Endothelial cell of umbilical vein (primary cell): ENCODE results near the gene SFMBT2. TPM values are rescaled to one million over a fixed set of nuclear protein-coding genes. Genes with fewer than 3 reads are reported as not detected.

Experiments used
- BruUV-seq: library from RNA; stranded (reverse); fragments of 400-500 nt; replicated peaks from 2 replicates; lab custom pipeline; 2021; lab: Mats Ljungman, UMichigan
- CTCF ChIA-PET: fragments of 300-600, 350-600 bp; sonication (Branson Sonifier 250); formaldehyde crosslinking; loops from one replicate; lab custom pipeline; 2021; ENCODE audit warnings: antibody characterized with exemption, inconsistent platforms; lab: Charles Lee
- POLR2A ChIA-PET: fragments of 300-600, 350-600 bp; sonication (Branson Sonifier 250); formaldehyde crosslinking; loops from one replicate; lab custom pipeline; 2021; ENCODE audit warnings: antibody characterized with exemption, inconsistent platforms; lab: Charles Lee
- DNase-seq: peaks from one replicate; pipeline ENCODE4 v3.0.0-alpha.2; 2011; ENCODE audit warnings: low read depth, low spot score
- FAIRE-seq: peaks from 2 replicates; lab custom pipeline; 2011; peaks lifted over from hg19 to GRCh38; lab: Jason Lieb, UNC
- H2AFZ ChIP-seq: 2 replicates; pipeline ENCODE4 v1.6.0; 2012; ENCODE audit warnings: low read depth, low read length, control low read depth, inconsistent platforms
- H3K27ac ChIP-seq: 2 replicates; pipeline ENCODE4 v1.5.1; 2011; ENCODE audit warnings: low read depth, mild to moderate bottlenecking, control low read depth, low read length, moderate library complexity; ENCODE audit not compliant: insufficient read depth
- H3K27me3 ChIP-seq, 2 experiments: 2 replicates each; pipeline versions ENCODE4 v1.6.0 to v1.6.1; 2011; ENCODE audit warnings: low read length in 2 of 2, mixed read lengths in 1 of 2; ENCODE audit not compliant: control insufficient read depth in 2 of 2, insufficient read depth in 2 of 2
- H3K36me3 ChIP-seq, 2 experiments: 2 replicates in 1 of 2; 3 replicates in 1 of 2; pipeline ENCODE4 v1.5.1; 2011; ENCODE audit warnings: low read length in 2 of 2, mild to moderate bottlenecking in 1 of 2, moderate library complexity in 1 of 2; ENCODE audit not compliant: control insufficient read depth in 2 of 2, insufficient read depth in 2 of 2; ENCODE audit errors: extremely low read depth in 1 of 2
- H3K4me1 ChIP-seq: 3 replicates; pipeline ENCODE4 v1.5.1; 2011; ENCODE audit warnings: mild to moderate bottlenecking, low read length; ENCODE audit not compliant: control insufficient read depth, insufficient read depth; ENCODE audit errors: extremely low read depth
- H3K4me2 ChIP-seq: 2 replicates; pipeline ENCODE4 v1.6.1; 2011; ENCODE audit warnings: low read length, control low read depth, mixed read lengths; ENCODE audit not compliant: insufficient read depth
- H3K4me3 ChIP-seq, 3 experiments: fragments of 200-600 bp in 1 of 3; sonication (generic), shearing (Covaris generic) in 1 of 3; replicated peaks in 1 of 3; 2 replicates each; pipeline ENCODE4 v1.5.1; 2011 to 2016; ENCODE audit warnings: control low read depth in 3 of 3, low read length in 3 of 3, mild to moderate bottlenecking in 2 of 3, inconsistent platforms in 1 of 3, low read depth in 1 of 3, moderate library complexity in 1 of 3; ENCODE audit not compliant: insufficient read depth in 1 of 3
- H3K79me2 ChIP-seq: 2 replicates; pipeline ENCODE4 v1.6.0; 2012; ENCODE audit warnings: low read length, inconsistent platforms; ENCODE audit not compliant: control insufficient read depth, insufficient read depth
- H3K9ac ChIP-seq: replicated peaks from 2 replicates; pipeline ENCODE3; 2011; ENCODE audit warnings: low read length, control low read depth; ENCODE audit not compliant: insufficient read depth; ENCODE audit errors: extremely low read depth
- H3K9me1 ChIP-seq: replicated peaks from 3 replicates; pipeline ENCODE4 v1.6.0; 2011; ENCODE audit warnings: mild to moderate bottlenecking, low read length; ENCODE audit not compliant: control insufficient read depth, insufficient read depth; ENCODE audit errors: extremely low read depth
- H3K9me3 ChIP-seq: replicated peaks from 2 replicates; pipeline ENCODE4 v1.5.1; 2012; ENCODE audit warnings: low read length, inconsistent platforms; ENCODE audit not compliant: control insufficient read depth, insufficient read depth
- H4K20me1 ChIP-seq: replicated peaks from 2 replicates; pipeline ENCODE3; 2011; ENCODE audit warnings: mild to moderate bottlenecking, low read length; ENCODE audit not compliant: control insufficient read depth, insufficient read depth; ENCODE audit errors: extremely low read depth
- EZH2 ChIP-seq: IDR thresholded peaks from 2 replicates; pipeline ENCODE4 v1.6.1; 2012; ENCODE audit warnings: borderline replicate concordance, low read depth, mild to moderate bottlenecking, moderate library complexity, low read length, inconsistent platforms; ENCODE audit not compliant: severe bottlenecking
- FOS ChIP-seq: IDR thresholded peaks from 2 replicates; pipeline ENCODE4 v1.6.1; 2011; ENCODE audit warnings: mild to moderate bottlenecking, low read length, moderate library complexity, borderline replicate concordance; ENCODE audit not compliant: insufficient read depth
- GATA2 ChIP-seq: IDR thresholded peaks from 2 replicates; pipeline ENCODE4 v1.7.0; 2011; ENCODE audit warnings: low read depth, mild to moderate bottlenecking, moderate library complexity, mixed read lengths, low read length; ENCODE audit not compliant: insufficient read length, insufficient read depth
- MAX ChIP-seq: IDR thresholded peaks from 2 replicates; pipeline ENCODE4 v1.6.1; 2011; ENCODE audit not compliant: insufficient read depth, insufficient read length
- MYC ChIP-seq: IDR thresholded peaks from one replicate; pipeline ENCODE4 v1.6.1; 2011; ENCODE audit warnings: mild to moderate bottlenecking, low read depth, low read length
- POLR2A ChIP-seq: IDR thresholded peaks from 2 replicates; pipeline ENCODE4 v1.6.1; 2012; ENCODE audit warnings: low read depth, mild to moderate bottlenecking, control low read depth, low read length
- dilution Hi-C: fragments of 300-500 bp; cut with MboI; formaldehyde crosslinking; loops from one replicate; pipeline ENCODE4 v1.15.0; 2019; ENCODE audit warnings: low sequenced_read_pairs; ENCODE audit not compliant: extremely low pct_ligation_motif_present
- intact Hi-C: fragments of 100-400 bp; cut with micrococcal nuclease; formaldehyde crosslinking; loops from one replicate; pipeline ENCODE4 v1.10.0; 2022
- polyA plus RNA-seq, 4 experiments: library from polyadenylated mRNA; depleted of rRNA in 3 of 4; stranded (reverse) in 3 of 4; unstranded in 1 of 4; fragments of >200 nt; gene quantifications; 2 replicates each; pipeline versions ENCODE4 v1.2.1 to v1.2.3, GENCODE V29; 2011 to 2012; ENCODE audit warnings: missing spikeins in 1 of 4
- total RNA-seq: library from RNA; stranded (reverse); gene quantifications from 2 replicates; pipeline ENCODE4 v1.2.3, GENCODE V29; 2021
- TF ChIP-seq, protein P1 (sequence below), 2 donors: IDR thresholded peaks; 1 replicate in 1 of 2; 2 replicates in 1 of 2; pipeline ENCODE4 v1.5.1; 2011; ENCODE audit warnings: low read length in 2 of 2, mild to moderate bottlenecking in 2 of 2, moderate library complexity in 2 of 2, control low read depth in 1 of 2, inconsistent platforms in 1 of 2, low read depth in 1 of 2; ENCODE audit not compliant: insufficient read depth in 1 of 2; ENCODE audit errors: extremely low read depth in 1 of 2

The SFMBT2 gene
- total and polyA plus RNA-seq, 2 donors (not counting 3 experiments of a cell fraction or from before 2014, with no cell fraction given), result 0.14 to 0.64 TPM

GRCh38 chr10:7272008-7272407, 138.8 kb downstream of the SFMBT2 start:
- no peak for FAIRE-seq
- POLR2A ChIA-PET, result no interaction called here

More at GRCh38 chr10:7272008-7272407, 138.8 kb downstream of the SFMBT2 start:
- no peaks in the 10 kb centered on the region for H3K79me2 ChIP-seq
- CTCF ChIA-PET, result no interaction called here
- no peaks in the 10 kb centered on the region for H3K27me3 ChIP-seq
- no peak overlapping the region for H2AFZ ChIP-seq
- TF ChIP-seq EZH2, result no peak
- TF ChIP-seq POLR2A, result no peak
- no peak for TF ChIP-seq FOS
- no peak for TF ChIP-seq MYC
- TF ChIP-seq MAX, result no peak
- TF ChIP-seq, protein P1, sequence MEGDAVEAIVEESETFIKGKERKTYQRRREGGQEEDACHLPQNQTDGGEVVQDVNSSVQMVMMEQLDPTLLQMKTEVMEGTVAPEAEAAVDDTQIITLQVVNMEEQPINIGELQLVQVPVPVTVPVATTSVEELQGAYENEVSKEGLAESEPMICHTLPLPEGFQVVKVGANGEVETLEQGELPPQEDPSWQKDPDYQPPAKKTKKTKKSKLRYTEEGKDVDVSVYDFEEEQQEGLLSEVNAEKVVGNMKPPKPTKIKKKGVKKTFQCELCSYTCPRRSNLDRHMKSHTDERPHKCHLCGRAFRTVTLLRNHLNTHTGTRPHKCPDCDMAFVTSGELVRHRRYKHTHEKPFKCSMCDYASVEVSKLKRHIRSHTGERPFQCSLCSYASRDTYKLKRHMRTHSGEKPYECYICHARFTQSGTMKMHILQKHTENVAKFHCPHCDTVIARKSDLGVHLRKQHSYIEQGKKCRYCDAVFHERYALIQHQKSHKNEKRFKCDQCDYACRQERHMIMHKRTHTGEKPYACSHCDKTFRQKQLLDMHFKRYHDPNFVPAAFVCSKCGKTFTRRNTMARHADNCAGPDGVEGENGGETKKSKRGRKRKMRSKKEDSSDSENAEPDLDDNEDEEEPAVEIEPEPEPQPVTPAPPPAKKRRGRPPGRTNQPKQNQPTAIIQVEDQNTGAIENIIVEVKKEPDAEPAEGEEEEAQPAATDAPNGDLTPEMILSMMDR (IDR thresholded peaks at IDR 0.05; ENCODE audit: extremely low read depth in 1 of 2, insufficient read depth in 1 of 2, low read depth in 1 of 2, low read length in 2 of 2), result no peak
- no peak for TF ChIP-seq GATA2
- H3K9ac ChIP-seq, result no peak overlapping the region
- H3K27ac ChIP-seq, result no peak overlapping the region
- no peak for DNase-seq
- intact Hi-C loops, result no loop called here
- H3K36me3 ChIP-seq, result no peaks in the 10 kb centered on the region
- no peaks in the 10 kb centered on the region for H3K9me1 ChIP-seq
- no peak overlapping the region for H3K4me2 ChIP-seq
- no TSS peak for BruUV-seq
- H3K4me3 ChIP-seq, result no peak overlapping the region
- no peaks in the 10 kb centered on the region for H3K4me1 ChIP-seq
- no peaks in the 10 kb centered on the region for H3K9me3 ChIP-seq
- dilution Hi-C loops, result no loop called here
- no peaks in the 10 kb centered on the region for H4K20me1 ChIP-seq
